GM21786 (cell line): ENCODE data around the gene RAP2A.

Source experiments
- ATAC-seq: cut with Tn5 transposase; IDR thresholded peaks from one replicate; pipeline ENCODE4 v1.9.1; 2021; ENCODE audit not compliant: unreplicated experiment

The RAP2A gene

DNA sequence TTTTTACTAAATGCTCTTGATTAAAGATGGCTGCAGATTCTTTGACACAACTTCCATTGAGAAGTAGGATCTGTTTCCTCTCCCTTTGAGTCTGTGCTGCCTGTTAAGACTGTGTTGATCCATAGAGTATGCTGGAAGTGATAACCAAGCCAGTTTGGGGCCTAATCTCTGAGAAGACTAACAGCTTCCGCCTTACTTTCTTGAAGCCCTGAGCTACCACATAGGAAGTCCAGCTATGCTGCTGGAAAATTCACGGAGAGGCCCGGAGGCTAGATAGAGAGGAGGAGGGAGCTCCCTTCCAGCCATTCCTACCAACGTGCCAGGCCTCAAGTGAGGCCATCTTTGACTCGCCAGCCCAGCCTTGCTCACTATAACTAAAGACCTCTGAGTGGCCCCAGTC, 12.5 kb downstream of the RAP2A start:
- ATAC-seq: no peak

- ATAC-seq: peak; percentile 69
Measured at GRCh38 chr13:97448503-97449251, 14.7 kb downstream of the RAP2A start.

DNA sequence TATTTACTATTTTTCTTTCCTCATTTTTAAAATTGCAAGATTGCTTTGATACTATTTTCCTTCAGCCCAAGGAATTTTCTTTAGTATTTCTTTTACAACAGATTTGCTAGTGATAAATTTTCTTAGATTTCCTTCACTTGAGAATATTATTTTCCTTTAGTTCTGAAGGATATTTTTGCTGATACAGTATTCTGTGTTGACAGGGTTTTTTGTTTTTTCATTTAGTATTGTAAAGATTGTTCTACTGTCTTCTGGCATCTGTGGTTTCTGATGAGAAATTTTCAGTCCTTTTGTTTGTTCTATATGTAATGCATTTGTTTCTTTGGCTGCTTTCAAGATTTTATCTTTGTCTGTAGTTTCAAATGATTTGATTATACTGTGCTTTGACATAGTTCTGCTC, 20.7 kb downstream of the RAP2A start:
- ATAC-seq: no peak

DNA sequence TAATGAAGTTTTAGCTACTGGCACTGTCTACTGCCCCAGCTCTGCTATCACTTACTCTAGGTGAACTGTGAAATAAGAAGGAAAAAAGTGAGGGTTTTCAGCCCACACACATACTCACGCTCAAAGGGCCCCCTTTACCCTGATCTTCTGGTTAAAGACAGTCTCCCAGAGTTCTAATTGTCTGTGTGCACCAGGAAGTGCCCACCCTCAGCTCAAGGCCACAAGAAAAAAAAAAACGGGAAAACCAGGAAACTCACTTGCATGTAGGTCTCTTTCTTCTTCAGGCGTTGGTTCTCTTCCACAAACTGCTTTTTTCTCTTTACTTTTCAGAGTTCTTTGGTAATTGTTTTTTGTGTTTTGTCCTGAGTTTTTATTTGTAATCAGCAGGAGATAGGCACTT, 22.1 kb downstream of the RAP2A start:
- ATAC-seq: no peak

GRCh38 chr13:97459215-97459777, 25.3 kb downstream of the RAP2A start:
- peak; percentile 36 for ATAC-seq

DNA sequence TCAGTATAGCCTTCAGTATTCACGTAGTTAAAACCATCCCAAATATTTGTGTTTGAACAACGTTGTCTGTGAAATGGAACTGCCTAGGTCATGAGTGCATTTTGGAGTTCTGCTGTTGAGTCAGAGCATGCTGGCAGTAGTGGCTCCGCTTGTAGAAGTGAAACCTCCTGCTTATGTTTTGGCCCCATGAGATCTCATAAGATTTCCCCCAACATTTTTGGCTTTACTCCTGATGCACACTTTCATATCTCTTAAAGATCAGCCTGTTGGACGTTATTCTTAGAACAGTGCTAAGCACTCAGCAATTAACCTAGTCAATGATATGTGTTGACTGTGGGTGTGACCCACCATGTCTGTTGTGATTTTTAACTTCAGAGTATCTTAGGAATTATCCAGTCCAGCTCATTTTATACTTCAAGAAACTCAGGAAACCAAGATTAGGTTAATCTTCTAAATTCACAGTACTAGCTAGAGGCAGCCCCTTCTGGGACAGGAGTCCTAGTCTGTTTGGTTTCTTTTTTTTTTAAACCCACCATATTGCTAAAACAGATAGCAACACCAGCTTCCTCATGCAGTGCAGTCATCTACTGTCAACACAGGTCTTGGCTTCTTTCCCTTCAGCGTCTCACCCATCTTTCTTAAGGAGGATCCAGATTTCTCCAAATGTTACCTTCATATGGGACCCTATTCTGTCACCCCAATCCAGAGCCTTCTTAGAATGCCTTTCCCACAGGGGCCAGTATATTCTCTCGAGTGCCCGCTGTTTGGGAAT, 26.2 kb downstream of the RAP2A start:
- ATAC-seq: peak; percentile 93

GRCh38 chr13:97460853-97461252, 26.9 kb downstream of the RAP2A start:
- no peak for ATAC-seq

GRCh38 chr13:97464561-97464960, 30.6 kb downstream of the RAP2A start:
- ATAC-seq: no peak

DNA sequence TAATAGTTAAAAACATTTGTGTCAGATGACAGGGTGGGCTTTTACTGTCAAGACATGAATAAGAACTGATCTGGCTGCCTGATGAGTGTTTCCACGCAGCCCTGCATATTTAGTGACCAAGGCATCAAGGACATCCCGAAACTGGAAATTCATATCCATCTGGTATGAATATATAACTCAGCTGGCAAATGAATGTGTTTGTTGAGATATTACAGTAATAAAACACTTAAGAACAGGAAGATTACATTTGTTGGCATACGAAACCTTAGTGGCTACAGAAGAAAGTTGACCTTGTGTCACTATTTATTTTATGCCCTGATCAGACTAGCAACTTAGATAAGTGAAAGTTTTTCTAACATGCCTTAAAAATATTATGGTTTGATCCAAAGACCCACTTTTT, 32.8 kb downstream of the RAP2A start:
- ATAC-seq: no peak

- no peak for ATAC-seq
Measured at GRCh38 chr13:97468331-97468730, 34.4 kb downstream of the RAP2A start.

DNA sequence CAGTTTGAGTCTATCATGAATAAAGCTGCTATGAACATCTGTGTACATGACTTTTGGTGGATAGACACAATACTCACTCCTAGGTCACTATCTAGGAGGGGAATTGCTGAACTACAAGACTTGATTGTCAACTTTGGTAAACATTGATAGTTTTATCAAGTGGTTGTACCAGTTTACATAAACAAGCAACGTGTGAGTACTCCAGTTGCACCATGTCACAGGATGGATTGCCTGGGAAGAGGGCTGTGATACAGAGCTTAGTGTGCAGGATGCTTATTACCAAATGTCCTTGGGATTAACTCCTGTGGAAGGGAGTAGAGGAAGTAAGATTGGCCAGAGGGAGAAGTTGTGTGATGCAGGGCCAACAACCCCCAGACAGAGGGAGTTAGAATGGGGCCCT, 37.7 kb downstream of the RAP2A start:
- ATAC-seq: no peak

DNA sequence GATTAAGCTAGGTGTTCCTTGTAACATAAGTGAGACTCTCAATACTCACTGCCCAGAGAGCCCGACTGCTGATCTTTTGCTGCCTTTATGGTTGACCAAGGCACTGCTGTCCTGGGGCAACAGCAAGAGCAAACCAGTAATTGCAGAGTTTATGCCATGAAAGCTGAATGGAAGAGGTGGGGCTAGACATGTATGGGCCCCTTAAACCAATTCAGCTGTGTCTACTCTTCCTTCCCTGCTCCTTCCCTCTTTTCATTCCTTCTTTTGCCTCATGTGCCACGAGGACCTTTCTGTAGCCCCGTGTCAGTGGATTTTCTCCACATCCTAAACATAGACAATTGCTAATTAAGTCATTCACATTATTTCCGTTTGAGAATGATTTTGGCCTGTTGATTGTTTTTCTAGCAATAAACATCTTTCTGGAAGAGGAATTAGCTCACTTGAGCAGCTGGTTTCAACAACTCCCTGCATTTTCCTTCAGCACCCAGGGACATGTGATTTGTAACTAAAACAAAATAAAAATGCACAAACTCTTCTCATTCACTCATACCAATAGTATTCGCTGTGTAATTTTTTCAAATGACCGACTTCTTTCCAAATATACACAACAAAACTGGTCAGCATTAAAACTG, 40.5 kb downstream of the RAP2A start:
- no peak for ATAC-seq

DNA sequence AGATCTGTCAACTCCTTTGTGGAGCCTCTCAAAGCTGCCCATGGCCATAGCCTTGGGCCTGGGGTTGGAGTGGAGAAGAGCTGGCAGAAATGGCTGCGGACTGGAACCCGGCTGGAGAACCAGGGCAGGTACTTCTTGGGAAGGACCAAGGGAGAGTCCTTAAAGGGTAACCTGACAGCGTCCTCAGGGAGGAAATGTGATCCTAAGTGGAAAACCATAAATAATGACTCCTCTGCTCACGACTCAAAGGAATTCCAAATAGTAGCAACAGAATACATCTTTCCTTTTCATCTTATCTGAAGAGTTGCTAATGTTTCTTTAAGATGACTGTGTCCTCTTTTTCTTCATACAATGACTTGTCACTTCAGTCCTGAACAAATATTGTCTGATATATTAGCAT, 41.0 kb downstream of the RAP2A start:
- ATAC-seq: no peak

DNA sequence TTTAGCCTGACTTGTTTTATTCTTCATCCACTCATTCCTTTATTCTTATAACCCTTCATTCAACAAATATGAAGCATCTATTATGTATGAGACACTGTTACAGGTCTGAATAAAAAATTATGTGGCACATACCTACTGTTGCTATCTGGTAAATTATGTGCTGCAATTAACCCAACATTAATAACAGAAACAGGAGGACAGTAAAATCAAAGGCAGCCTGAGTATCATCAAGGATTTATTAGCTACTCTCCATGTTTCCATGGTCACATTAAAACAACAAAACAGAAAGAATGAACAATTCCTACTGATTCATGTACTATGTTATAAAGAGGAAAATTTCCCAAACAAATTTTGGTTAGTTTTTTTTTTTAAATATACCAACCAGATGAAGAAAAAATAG, 43.9 kb downstream of the RAP2A start:
- ATAC-seq: no peak

- no peak for ATAC-seq
Measured at GRCh38 chr13:97478247-97478646, 44.3 kb downstream of the RAP2A start.

DNA sequence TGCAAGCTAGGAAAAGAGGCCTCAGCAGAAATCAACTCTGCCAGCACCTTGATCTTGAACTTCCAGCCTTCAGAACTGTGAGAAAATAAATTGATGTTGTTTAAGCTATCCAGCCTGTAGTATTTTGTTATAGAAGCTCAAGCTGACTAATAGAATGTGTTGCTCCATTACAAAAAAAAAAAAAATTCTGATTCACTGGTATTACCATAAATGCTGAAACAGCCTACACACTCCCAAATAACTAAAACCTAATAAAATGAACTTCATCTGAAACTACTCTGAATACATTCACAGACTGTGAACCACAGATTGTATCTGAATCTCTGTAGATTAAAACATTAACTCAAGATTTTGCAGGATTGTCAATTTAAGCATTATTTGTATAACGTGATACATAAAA, 49.5 kb downstream of the RAP2A start:
- ATAC-seq: no peak

GRCh38 chr13:97484301-97484700, 50.3 kb downstream of the RAP2A start:
- ATAC-seq: no peak

GRCh38 chr13:97485320-97485719, 51.4 kb downstream of the RAP2A start:
- ATAC-seq: no peak

- no peak for ATAC-seq
Measured at GRCh38 chr13:97490702-97491307, 56.8 kb downstream of the RAP2A start.

DNA sequence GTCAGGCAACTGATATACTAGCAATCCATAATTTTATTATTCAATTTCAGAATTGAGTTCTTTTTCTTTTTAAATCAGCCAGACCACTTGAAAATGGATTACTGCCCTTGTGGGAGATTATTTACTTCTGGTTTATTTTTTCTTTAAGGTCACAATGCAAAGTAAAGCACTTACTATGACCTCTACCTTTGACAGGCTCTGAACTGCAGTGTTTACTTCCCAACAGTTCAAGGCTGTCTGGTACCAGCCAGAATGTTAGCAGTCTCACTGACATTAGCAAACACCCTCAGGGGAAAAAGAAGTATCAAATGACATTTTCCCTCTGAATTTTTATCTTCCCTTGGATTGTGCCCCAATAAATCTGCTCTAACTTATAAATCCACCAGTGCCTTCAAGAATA, 57.5 kb downstream of the RAP2A start:
- ATAC-seq: no peak

- ATAC-seq: no peak
Measured at GRCh38 chr13:97492257-97492656, 58.3 kb downstream of the RAP2A start.
